Stimulated activated CD4-positive, alpha-beta T cell treated with anti-CD3 and anti-CD28 coated beads, Interleukin-1b, Interleukin-23, amount 100 ng/mL, for 24 hours (primary cell): ENCODE data around the gene JMJD8.
"Not testable (repeated sequence)": the region's sequence is repeated elsewhere in the genome, so short reads cannot be mapped to it uniquely, and the experiment has no call there.

Experiments
- DNase-seq, 4 experiments: peaks; one replicate each; pipeline ENCODE4 v3.0.0-alpha.2; 2020; ENCODE audit warnings: low read depth in 4 of 4, low spot score in 1 of 4

JMJD8 gene

GRCh38 chr16:693364-693763 is 9.2 kb upstream of the JMJD8 start:
- DNase-seq, result no peak

DNA sequence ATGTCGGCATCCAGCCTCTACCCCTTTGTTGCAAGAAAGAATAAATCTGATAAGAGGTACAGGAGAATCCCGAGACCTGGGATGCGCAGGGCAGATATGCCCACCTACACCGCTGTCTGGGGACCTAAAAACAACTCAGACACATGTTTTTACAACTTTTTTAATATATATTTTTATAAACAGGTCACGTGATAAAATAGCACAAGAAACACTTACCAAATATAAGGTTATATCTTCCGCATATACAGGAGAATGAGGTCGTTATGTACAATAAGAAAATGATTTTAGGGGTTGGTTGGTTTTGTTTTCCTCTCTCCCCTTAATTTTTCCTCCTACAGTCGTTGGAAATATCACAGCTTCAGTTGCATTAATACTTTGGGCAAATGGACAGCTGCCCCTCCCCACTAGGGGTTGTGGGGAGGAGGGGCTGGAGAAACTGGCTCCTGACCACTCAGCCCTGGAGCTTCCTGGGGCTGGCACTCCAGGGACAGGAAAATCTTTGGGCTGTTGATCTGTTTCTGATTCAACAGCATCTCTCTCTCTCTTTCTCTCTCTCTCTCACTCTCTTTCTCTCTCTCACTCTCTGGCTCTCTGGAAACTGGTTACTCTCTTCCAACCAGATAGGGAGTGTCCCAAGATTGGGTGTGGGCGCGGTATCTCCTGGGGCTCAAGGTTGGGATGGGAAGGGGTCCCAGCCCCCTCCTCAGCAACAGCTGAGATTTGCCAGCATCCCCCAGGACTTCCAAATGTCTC is 8.4 kb upstream of the JMJD8 start:
- no peak for DNase-seq

DNA sequence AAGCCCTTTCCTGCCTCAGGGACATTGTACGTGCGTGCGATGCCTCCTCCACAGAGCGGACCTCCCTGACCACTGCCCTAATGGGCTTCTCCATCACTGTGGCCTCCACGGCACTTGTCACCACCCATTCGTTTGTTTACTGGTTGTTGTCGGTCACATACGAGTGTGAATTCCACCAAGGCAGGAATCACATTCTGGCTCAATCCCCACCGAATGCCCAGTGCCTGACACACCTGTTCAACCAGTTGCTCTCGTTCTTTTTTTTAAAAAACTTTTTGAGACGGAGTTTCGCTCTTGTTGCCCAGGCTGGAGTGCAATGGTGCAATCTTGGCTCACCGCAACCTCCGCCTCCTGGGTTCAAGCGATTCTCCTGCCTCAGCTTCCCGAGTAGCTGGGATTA is 7.1 kb upstream of the JMJD8 start:
- DNase-seq, result not testable (repeated sequence)

DNA sequence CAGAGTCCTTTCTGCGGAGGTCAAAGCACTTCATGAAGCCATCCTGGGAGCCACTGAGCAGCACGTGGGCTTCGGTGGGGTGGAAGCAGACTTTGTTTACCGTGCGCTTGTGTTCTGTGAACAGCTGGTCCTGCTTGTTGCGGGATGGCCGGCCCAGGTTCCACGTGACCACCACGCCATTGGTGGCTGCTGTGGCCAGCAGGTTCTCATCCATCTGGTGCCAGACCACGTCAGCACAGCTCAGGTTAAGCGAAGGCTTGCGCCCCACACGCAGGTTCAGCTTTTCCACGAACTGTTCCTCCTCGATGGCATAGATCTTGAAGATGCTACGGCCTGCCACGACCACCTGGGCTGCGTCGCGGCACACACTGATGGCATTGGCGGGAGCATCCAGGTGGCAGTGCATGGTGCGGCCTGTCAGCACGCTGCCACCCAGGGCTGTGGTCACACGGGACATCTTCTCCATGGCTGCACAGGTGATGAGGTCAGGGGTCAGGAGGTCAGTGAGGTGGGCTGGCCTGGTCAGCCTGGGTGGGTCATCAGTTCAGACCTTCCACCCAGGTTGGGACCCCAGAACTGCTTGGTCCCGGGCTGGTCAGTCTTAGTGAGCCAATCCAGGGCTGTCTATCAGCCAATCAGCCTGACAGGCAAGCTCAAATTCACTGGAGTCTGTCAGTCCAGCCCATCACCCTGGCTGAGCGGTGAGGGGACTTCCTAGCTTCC is 5.2 kb upstream of the JMJD8 start:
- no peak for DNase-seq

GRCh38 chr16:687499-687898 is 3.4 kb upstream of the JMJD8 start:
- DNase-seq, result no peak

- no peak for DNase-seq
Observed at GRCh38 chr16:686459-687260, 2.5 kb upstream of the JMJD8 start.

- no peak for DNase-seq
Observed at GRCh38 chr16:685967-686366, 1.8 kb upstream of the JMJD8 start.

GRCh38 chr16:684961-685696 is 995 bp upstream of the JMJD8 start:
- no peak for DNase-seq

DNA sequence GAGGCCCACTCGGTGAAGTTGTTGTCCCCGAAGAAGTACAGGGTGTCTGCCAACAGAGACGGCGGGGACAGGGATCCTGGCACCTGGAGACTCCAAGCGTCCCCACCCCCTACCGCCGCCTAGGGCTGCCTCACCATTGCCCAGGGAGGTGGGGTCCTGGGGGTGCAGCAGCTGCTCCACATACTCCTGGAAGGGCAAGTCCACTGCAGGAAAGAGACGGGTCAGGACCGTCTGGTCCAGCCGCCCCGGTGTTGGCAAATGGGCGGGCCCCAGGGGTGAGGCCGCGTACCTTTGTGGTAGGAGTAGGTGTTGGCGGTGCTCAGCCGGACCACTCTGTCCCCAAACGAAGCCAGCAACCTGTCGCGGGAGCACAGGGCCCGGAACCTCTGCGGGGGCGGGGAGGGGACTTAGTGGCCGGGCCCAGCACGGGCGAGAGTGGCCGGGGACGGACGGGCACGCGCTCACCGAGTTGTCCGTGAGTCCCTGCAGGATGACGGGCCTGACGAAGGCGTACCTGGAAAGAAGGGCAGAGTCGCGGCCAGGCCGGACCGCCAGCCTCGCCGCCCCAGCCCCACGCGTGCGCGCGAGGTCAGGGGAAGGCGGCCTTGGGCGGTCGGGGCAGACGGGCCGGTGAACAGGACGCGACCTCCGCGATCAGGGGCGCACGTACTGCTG is 601 bp downstream of the JMJD8 start:
- no peak for DNase-seq

- DNase-seq, result no peak
Observed at GRCh38 chr16:682493-683395, 1.4 kb downstream of the JMJD8 start.

DNA sequence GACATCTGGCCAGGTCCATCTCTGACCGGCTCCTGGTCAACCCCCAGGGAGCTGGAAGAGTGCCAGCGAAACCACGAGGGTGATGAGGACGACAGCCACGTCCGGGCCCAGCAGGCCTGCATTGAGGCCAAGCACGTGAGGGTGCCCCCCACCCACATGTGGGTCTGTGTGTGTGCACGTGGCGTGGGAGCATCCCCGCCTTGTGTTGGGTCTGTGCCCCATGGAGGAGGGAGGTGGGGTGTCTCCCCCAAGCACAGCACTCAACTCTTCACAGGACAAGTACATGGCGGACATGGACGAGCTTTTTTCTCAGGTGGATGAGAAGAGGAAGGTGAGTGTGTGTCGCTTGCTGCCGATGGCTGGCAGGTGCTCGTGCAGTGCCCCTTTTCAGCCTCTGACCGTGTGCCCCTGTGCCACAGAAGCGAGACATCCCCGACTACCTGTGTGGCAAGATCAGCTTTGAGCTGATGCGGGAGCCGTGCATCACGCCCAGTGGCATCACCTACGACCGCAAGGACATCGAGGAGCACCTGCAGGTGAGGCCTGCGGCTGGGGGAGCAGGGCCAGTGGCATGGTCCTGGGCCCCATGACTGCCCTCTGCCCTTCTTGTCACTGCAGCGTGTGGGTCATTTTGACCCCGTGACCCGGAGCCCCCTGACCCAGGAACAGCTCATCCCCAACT is 2.2 kb downstream of the JMJD8 start:
- DNase-seq, result no peak

DNA sequence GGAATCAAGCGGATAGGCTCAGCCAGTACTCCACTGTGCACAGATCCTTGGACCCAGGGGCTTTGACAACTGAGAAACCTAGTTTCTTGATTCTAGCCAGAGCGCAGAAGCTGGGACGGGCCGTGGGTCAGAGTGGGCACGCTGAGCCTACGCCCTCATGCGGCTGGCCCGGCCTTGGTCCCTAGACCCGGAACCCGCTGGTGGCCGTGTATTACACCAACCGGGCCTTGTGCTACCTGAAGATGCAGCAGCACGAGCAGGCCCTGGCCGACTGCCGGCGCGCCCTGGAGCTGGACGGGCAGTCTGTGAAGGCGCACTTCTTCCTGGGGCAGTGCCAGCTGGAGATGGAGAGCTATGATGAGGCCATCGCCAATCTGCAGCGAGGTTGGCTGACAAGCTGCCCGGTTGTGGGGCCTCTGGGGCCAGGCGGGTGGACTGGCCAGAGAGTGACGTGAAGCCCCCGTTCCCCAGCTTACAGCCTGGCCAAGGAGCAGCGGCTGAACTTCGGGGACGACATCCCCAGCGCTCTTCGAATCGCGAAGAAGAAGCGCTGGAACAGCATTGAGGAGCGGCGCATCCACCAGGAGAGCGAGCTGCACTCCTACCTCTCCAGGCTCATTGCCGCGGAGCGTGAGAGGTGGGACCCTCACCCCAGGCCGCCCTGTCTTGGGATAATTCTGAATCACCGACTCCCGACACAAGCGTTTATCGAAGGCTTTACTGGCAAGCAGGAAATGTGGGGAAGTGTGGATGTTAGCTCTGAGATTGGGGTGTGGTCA is 3.0 kb downstream of the JMJD8 start:
- no peak for DNase-seq

DNA sequence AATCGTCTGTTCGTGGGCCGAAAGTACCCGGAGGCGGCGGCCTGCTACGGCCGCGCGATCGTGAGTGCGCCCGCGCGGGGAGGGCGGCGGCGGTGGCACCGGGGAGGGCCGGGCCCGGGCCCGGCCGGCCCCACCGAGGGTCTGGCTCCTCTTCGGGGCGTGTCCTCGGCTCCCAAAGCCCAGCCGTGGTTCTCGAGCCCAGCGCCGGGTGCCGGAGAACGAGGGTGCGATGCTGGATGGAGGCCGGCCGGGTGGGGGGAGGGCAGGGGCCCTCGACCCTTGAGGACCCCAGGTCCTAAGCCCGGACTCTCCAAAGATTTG is 3.5 kb downstream of the JMJD8 start:
- no peak for DNase-seq

DNA sequence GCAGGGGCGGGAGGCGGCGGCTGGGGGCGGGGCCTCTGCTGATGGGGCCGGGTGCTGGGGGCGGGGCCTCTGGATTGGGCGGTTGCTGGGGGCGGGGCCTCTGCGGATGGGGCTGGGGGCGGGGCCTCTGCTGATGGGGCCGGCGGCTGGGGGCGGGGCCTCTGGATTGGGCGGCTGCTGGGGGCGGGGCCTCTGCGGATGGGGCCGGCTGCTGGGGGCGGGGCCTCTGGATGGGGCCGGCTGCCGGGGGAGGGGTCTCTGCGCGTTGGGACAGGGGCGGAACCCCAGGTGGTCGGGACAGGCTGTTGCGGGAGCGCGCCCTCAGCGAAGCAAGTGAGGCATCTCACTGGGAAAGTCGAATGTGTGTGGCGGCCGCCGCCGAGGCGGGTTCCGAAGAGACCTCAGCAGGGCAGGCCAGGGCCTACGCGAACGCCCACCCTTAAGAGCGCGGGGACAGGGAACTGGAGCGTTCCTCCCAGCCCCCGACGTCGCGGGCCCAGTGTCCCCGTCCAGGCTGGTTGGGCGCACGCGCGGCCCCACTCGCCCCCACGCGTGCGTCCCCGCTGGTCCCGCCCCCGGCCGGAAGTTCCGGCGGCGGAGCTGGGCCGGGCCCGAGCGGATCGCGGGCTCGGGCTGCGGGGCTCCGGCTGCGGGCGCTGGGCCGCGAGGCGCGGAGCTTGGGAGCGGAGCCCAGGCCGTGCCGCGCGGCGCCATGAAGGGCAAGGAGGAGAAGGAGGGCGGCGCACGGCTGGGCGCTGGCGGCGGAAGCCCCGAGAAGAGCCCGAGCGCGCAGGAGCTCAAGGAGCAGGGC is 4.1 kb downstream of the JMJD8 start, which contains the start of gene STUB1:
Gene STUB1, plus strand, starts transcription at position 597 of the 811 bp plus-strand sequence. Its CDS starts 116 bp downstream, at position 713.
- peak; percentile 66 to 88 (median 84) for DNase-seq

GRCh38 chr16:678858-679813 is 5.0 kb downstream of the JMJD8 start:
- DNase-seq, result no peak

DNA sequence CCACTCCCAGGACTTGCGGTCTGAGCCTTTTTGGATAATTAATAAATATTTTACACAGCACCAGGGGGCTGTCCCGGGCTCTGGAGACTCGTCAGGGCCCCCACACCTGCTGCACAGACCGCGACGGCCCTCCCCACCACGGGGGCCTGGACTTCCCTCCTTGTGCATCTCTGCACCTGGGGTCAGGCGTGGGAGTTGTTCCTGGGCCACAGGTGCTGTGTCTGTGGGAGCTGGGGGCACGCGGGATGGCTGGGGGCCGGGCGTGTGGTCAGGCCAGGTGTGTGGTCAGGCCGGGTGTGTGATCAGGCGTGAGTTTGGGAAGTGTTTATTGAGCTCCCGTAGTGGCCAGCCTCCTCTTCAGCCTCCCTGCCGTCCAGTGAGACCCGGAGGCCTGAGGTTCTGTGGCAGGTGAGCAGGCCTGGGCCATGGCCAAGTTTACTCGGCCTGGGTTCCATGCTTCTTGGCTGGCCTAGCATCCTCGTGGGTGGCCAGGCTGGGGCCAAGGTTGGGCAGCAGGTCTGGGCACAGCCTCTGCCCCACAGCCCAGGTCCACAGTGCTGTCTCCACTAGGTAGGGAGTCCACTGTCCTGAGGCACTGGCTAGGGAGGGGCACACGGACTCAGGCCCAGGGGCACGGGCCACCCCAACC is 5.8 kb downstream of the JMJD8 start:
- DNase-seq, result no peak
